Kidney glomerular epithelial cell (primary cell): ENCODE results near the gene BIN2.
"Not testable (repeated sequence)": the region's sequence is repeated elsewhere in the genome, so short reads cannot be mapped to it uniquely, and the experiment has no call there.

Experiments used
- DNase-seq: peaks from one replicate; lab custom pipeline; 2025; lab: John Stamatoyannopoulos, UW

The BIN2 gene

DNA sequence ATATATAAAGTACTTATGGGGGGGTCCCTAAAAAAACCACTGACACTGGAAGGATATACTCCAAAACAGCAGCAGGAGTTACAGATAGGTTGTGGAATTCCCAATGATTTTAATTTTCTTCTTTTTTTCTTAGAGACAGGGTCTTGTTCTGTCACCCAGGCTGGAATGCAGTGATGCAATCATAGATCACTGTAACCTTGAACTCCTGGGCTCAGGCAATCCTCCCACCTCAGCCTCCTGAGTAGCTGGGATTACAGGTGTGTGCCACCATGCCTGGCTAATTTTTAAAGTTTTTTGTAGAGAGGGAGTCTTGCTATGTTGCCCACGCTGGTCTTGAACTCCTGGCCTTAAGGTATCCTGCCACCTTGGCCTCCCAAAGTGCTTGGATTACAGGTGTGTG, 64.4 kb downstream of the BIN2 start:
- not testable (repeated sequence) for DNase-seq

DNA sequence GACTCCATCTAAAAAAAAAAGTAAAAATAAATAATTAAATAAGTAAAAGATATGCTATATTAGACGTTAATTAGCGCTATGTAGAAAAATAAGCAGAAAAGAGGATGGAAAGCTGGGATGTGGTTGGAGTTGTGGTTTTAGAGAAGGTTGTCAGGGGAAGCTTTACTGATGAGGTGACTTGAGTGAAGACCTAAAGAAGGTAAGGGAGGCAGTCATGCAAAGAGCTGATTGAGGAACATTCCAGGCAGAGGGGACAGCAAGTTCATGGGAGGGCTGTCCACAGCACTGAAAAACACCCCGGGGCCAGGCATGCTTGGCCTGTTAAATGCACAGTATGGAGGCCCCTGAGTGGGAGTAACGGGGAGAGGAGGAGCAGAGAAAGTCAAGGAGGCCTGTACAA, 69.4 kb downstream of the BIN2 start:
- DNase-seq = no peak

DNA sequence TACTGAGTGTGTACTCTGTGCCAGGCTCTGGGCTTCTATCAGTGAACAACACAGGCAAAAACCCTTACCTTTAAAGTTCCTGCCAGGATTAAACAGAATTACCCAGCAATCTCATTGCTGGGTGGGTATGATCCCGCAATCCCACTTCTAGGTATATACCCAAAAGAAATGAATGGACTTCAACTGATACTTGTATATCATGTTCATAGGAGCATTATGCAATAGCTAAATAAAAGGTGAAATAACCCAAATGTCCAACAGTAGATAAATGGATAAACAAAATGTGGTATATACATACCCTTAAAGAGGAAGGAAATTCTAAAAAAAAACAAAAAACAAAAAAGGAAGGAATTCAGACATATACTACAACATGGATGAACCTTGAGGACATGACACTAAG, 70.7 kb downstream of the BIN2 start:
- DNase-seq = no peak

DNA sequence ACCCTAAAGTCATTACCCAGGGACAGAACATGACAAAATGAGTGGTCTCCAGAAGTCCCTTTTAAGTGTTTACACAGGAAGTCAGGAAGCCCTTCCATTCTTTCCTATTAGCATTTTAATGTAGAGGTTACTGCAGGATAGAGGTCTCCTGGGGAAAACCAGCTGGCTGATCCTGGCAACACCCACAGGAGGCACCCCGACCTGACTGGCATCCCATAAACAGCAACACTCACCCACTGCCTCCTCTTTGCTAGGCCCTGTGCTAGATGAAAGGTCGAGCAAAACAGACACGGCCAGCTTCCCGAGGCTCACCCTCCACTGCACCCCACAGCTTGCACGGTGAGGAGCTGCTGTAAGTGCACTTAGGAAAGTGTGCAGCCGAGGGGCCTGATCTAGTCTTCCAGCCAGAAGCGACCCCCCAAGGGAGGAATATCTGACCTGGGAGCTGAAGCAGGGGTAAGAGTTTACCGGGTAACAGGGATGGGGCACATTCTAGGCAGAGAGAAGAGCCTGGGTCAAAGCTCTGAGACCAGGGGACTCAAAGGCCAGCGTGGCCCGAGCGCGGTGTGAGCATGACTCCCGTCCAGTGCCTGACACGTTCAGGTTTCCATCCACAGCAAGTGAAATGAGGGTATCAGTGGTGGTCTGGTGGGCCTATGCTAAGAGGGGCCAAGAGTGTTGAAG, 76.3 kb downstream of the BIN2 start:
- DNase-seq = no peak

DNA sequence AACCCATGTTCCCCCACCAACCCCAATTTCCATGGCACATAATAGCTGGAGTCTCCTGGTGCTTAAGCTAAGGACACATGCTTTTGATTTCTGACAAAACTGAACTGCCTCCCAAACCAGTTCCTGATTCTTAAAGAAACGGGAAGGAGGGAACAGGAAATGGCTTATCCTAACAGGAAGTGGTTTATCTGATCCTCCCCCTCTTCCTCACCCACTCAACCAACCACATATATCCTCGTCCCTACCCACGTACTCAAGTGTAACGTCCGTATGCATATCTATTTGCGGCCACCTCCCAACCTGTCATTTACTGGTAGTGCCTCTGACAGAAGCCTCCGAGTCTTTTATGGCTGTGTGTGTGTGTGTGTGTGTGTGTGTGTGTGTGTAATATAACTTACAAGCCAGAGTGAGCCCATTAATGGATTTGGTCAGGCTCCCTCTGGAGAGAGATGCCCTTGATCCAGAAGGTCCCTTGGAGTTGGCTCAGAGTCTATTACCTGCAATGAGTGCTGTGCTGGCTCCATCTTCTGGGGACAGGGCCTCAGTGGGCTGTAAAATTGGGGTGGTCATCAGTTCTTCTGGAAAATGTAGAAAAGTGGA, 77.6 kb downstream of the BIN2 start:
- DNase-seq = no peak

DNA sequence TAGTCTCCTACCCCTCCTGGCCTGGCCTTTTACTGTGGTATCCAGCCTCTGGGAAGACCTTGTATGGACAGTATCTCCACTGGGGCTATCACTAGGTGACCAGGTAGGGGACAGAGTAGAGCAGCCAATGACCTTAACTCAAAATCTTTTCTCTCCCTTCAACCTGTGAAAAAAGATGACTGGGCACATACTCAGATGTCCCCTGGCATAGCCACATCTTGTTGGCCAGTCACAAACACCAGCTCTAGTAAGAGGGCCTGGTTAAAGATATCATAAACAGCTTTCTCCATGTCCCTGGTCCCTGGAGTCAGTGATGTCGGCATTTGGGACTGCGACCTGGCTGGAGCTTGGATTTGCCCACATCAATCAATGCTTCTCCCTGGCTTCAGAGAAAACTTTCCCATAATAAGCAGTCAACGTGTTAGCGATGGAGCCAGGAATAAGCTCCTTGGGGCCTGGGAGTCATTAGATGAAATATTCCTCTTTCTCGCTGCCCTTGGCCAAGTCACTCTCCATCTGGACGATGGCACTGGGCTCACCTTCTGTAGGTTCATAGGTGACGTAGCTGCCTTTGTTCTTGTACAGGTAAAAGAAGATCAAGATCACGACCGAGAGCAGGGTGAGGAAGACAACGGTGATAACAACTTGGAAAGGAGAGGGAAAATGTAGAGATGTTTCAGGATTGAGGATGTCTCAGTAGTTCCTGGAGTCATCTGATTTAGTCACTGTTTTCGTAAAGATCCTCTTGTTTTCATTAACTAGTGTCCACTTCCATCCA, 78.3 kb downstream of the BIN2 start:
- no peak for DNase-seq

DNA sequence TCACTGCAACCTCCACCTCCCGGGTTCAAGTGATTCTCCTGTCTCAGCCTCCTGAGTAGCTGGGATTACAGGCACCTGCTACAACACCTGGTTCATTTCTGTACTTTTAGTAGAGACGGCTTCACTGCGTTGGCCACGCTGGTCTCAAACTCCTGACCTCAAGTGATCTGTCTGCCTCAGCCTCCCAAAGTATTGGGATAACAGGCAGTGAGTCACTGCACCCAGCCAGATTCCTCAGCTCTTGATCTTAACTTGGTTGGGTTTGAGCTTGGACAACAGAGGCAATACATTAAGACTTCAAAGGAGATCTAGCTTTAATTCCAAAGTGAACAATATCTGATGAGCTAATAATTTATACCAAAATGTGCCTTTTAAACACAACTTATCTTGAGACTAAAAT, 79.7 kb downstream of the BIN2 start:
- no peak for DNase-seq

DNA sequence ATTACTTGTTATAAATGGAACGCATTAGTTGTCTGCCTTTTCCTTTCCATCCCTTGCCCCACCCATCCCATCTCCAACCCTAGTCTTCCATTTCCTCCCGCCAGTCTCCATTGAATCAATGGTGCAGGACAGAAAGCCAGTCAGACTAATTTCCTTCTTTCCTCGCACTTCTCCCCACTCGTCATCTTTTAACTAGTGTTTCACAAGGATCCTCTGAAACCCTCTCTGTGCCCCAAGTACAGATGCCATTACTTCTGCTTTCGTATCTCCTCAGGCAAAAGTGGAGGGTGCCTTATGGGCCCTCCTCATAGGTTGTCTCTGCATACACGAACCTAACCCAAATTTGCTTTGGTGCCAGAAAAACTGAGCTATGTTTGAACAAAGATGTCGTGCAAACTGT, 81.1 kb downstream of the BIN2 start:
- DNase-seq = no peak

DNA sequence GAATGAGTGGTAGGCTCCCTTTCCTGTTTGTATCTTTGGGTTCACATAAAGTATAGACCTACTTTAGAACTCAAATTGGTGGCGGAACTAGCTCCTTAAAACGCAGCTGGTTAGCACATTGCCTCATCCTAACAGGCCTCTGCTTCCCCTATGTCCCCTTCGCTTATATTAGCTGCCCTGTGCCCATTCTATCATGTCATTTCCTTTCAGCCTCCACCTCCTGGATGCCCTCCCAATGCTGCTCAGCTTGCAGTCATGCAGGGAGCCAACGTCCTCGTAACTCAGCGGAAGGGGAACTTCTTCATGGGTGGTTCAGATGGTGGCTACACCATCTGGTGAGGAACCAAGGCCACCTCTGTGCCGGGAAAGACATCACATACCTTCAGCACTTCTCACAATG, 81.9 kb downstream of the BIN2 start:
- no peak for DNase-seq

DNA sequence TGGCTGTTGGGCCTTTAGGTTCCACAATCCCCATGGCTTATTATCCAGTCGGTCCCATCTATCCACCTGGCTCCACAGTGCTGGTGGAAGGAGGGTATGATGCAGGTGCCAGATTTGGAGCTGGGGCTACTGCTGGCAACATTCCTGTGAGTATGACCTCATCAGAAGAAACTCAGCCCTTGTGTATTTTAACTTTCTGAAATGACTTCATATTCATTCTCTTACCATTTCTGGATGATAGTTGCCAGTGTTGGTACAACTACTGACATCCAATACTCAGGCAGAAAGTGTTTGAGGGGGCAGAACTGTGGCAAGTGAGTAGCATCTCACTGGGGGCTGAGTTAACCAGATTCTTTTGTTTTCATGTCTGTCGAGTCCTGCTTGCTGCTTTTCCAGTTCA, 83.0 kb downstream of the BIN2 start:
- peak; percentile 34 for DNase-seq

DNA sequence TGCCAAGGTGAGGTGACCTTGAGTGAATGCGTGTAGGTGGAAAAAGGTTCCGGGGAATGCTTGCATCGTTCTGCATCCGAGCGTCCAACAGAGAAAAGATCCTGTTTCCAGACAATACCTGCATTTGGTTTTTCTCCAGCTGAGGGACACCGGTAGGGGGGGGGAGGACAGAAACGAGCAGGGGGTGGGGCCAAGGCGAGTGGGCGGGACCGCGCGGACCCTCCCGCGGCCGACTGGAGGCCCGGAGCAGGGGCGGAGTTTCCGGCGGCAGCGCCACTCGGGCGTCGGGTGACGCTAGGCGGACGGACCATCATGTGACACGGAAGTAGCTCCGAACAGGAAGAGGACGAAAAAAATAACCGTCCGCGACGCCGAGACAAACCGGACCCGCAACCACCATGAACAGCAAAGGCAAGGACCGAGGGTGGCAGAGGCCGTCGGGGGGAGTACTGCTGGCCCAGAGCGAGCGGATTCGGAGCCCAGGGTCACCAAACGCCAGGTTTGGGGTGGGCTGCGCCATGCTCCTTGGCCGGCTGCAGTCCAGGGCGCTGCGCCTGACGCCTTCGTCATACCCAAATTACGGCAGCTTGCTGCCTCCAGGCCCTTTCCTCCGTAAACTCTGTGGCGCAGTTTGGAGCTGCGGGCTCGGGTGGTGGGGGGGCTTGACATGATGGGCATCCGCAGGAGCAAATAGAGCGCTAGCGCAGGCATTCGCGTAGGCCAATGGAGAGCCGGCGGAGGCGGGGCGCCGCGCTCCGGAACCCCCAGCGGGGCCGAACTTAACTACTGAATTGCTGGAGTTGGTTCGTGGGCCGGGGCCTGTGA, 85.3 kb downstream of the BIN2 start, which contains the start of gene DAZAP2:
Gene DAZAP2 (plus strand): TSS at position 317 of the 825 bp plus-strand sequence. CDS start 82 bp downstream, at position 399.
- peak; percentile 95 for DNase-seq

DNA sequence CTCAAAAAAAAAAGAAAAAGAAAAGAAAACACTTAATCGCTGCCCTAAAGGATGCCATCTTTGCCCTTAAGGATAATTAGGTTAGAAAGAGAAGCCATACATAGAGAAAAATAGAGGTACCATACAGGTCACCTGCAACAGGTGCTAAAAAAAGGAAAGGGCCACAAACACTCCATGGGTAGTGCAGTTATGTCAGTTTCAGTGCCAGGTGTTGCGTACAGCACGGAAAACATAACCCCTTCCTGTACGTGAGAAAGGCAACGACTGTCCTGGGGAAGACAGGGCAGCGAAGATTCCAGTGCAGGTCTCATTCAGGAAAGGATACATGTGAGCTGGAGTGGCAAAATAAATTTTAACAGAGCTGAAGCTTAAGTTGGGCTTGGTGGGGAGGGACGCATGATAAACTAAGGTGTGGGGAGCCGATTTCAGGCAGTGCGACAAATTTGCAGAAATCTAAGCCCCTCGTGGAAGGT, 85.9 kb downstream of the BIN2 start:
- no peak for DNase-seq

DNA sequence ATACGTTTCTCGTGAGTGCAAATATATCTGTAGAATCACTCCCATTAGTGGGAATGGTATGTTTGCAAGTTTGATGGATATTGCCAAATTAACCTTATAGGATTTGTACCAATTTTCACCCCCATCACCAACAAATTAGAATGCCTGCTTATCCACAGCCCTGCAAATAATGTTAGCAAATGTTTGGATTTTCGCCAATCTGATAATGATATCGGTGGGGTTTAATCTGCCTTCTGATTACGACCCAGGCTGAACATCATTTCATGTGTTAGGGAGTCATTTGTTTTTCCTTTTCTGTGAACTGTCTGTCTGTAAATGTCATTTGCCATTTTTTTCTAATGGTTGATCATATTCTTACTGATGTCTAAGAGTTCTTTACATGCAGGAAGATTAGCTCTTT, 89.4 kb downstream of the BIN2 start:
- DNase-seq = no peak

DNA sequence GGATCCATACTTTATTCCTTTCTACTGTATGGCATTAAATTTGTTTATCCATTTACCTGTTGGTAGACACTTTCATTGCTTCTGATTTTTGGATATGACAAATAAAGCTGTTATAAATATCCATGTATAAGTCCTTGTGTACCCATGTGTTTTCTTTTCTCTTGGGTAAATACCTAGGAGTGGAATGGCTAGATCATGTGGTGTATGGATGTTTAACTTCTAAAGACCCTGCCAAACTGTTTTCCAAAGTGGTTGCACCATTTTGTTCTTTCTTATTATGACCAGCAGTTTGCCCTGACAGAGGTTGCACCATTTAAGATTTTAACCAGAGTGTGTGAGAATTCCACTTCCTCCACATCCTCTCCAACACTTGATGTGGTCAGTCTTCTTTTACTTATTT, 91.3 kb downstream of the BIN2 start:
- DNase-seq = no peak
